HCT116 (cell line): ENCODE measurements around the gene NTNG2. TPM values are rescaled to one million over a fixed set of nuclear protein-coding genes. Genes with fewer than 3 reads are reported as not detected.

Experiments used
- ATAC-seq: fragments of 200-7000 bp; cut with Tn5 transposase; 2 replicates; pipeline ENCODE4 v1.9.1; 2020; ENCODE audit warnings: mild to moderate bottlenecking, moderate library complexity
- BruUV-seq: library from RNA; stranded (reverse); fragments of 400-500 nt; replicated peaks from 2 replicates; lab custom pipeline; 2021; lab: Mats Ljungman, UMichigan
- CTCF ChIA-PET: fragments of 300-600 bp; sonication (Branson Sonifier 250); formaldehyde crosslinking; loops from one replicate; lab custom pipeline; 2021; ENCODE audit warnings: antibody characterized with exemption; lab: Charles Lee
- POLR2A ChIA-PET: fragments of 300-600, 350-600 bp; sonication (Branson Sonifier 250); formaldehyde crosslinking; loops from one replicate; lab custom pipeline; 2021; ENCODE audit warnings: antibody characterized with exemption; lab: Charles Lee
- RAD21 ChIA-PET, 2 experiments: fragments of 300-600 bp; sonication (Branson Sonifier 250); formaldehyde crosslinking; loops; one replicate each; lab custom pipeline; 2023; ENCODE audit warnings: low total read pairs in 2 of 2; ENCODE audit not compliant: uncharacterized antibody in 2 of 2, unreplicated experiment in 2 of 2, low non-redundant PET in 1 of 2; lab: Charles Lee
- DNase-seq: peaks from one replicate; pipeline ENCODE4 v3.0.0-alpha.2; 2010; ENCODE audit warnings: low read depth, low spot score
- H2AFZ ChIP-seq: fragments of 200-600 bp; shearing (Covaris generic), sonication (generic); 2 replicates; pipeline ENCODE4 v1.6.1; 2017; ENCODE audit warnings: low read depth, mixed run types, mixed read lengths, antibody characterized with exemption, low read length; ENCODE audit not compliant: poor library complexity, severe bottlenecking
- H3K27ac ChIP-seq: 2 replicates; pipeline ENCODE4 v1.5.1; 2012; ENCODE audit warnings: low read depth, low read length
- H3K27me3 ChIP-seq: fragments of 200-600 bp; sonication (generic); 2 replicates; pipeline ENCODE4 v1.6.1; 2016; ENCODE audit warnings: mixed run types, low read length, mixed read lengths; ENCODE audit not compliant: insufficient read depth
- H3K36me3 ChIP-seq, 2 experiments: fragments of 200-500 bp in 1 of 2; fragments of 200-600 bp in 1 of 2; sonication (Bioruptor generic) in 1 of 2; sonication (generic) in 1 of 2; 2 replicates each; pipeline versions ENCODE4 v1.5.1 to v1.6.1; 2014 to 2016; ENCODE audit warnings: low read length in 2 of 2, inconsistent platforms in 1 of 2, mixed read lengths in 1 of 2, mixed run types in 1 of 2; ENCODE audit not compliant: insufficient read depth in 2 of 2, control insufficient read depth in 1 of 2
- H3K4me1 ChIP-seq, 2 experiments: fragments of 200-600 bp in 1 of 2; sonication (generic) in 1 of 2; 2 replicates each; pipeline versions ENCODE4 v1.5.1 to v1.6.1; 2012 to 2017; ENCODE audit warnings: low read length in 2 of 2, inconsistent platforms in 1 of 2, mild to moderate bottlenecking in 1 of 2, mixed read lengths in 1 of 2, mixed run types in 1 of 2, moderate library complexity in 1 of 2; ENCODE audit not compliant: insufficient read depth in 2 of 2, control insufficient read depth in 1 of 2
- H3K4me2 ChIP-seq: fragments of 200-600 bp; sonication (generic); 2 replicates; pipeline ENCODE4 v1.6.1; 2017; ENCODE audit warnings: mixed run types, low read length, mixed read lengths
- H3K4me3 ChIP-seq, 2 experiments: fragments of 200-600 bp in 1 of 2; sonication (generic) in 1 of 2; replicated peaks in 1 of 2; 2 replicates each; pipeline ENCODE4 v1.5.1; 2011 to 2016; ENCODE audit warnings: low read length in 2 of 2, control low read depth in 1 of 2, low read depth in 1 of 2, mild to moderate bottlenecking in 1 of 2, mixed read lengths in 1 of 2, mixed run types in 1 of 2
- H3K79me2 ChIP-seq: fragments of 200-600 bp; sonication (generic); 2 replicates; pipeline ENCODE4 v1.6.1; 2017; ENCODE audit warnings: mild to moderate bottlenecking, mixed run types, low read length, moderate library complexity, mixed read lengths; ENCODE audit not compliant: insufficient read depth
- H3K9ac ChIP-seq: fragments of 200-600 bp; sonication (generic); 2 replicates; pipeline ENCODE4 v1.6.1; 2016; ENCODE audit warnings: low read length, mixed read lengths
- H3K9me2 ChIP-seq: fragments of 200-600 bp; sonication (generic), shearing (Covaris generic); 2 replicates; pipeline ENCODE4 v1.6.1; 2017; ENCODE audit warnings: mixed run types, mild to moderate bottlenecking, moderate library complexity; ENCODE audit not compliant: insufficient read depth
- H3K9me3 ChIP-seq, 2 experiments: fragments of 200-500 bp in 1 of 2; fragments of 200-600 bp in 1 of 2; sonication (Bioruptor generic) in 1 of 2; sonication (generic) in 1 of 2; 2 replicates each; pipeline ENCODE4 v1.6.1; 2014 to 2017; ENCODE audit warnings: low read length in 2 of 2, mixed read lengths in 2 of 2, inconsistent platforms in 1 of 2, low read depth in 1 of 2, mild to moderate bottlenecking in 1 of 2, mixed run types in 1 of 2, moderate library complexity in 1 of 2; ENCODE audit not compliant: control insufficient read depth in 1 of 2, insufficient read depth in 1 of 2
- H4K20me1 ChIP-seq: fragments of 200-600 bp; sonication (generic), shearing (Covaris generic); 2 replicates; pipeline ENCODE4 v1.6.1; 2017; ENCODE audit warnings: mixed run types, mild to moderate bottlenecking, moderate library complexity; ENCODE audit not compliant: insufficient read depth
- CBX3 ChIP-seq: IDR thresholded peaks from 2 replicates; pipeline ENCODE4 v1.6.1; 2012; ENCODE audit warnings: low read depth
- FOSL1 ChIP-seq: IDR thresholded peaks from 2 replicates; pipeline ENCODE4 v1.6.1; 2012; ENCODE audit warnings: low read depth
- POLR2AphosphoS5 ChIP-seq: IDR thresholded peaks from 2 replicates; pipeline ENCODE4 v1.6.1; 2011; ENCODE audit warnings: mild to moderate bottlenecking, low read depth, low read length, moderate library complexity
- SIN3A ChIP-seq: IDR thresholded peaks from 2 replicates; pipeline ENCODE4 v1.6.1; 2012; ENCODE audit warnings: low read depth
- YY1 ChIP-seq: IDR thresholded peaks from 2 replicates; pipeline ENCODE4 v1.6.1; 2011; ENCODE audit warnings: low read length, low read depth, moderate library complexity, mild to moderate bottlenecking; ENCODE audit not compliant: insufficient replicate concordance; ENCODE audit errors: extremely low read depth
- ZBTB33 ChIP-seq: IDR thresholded peaks from 2 replicates; pipeline ENCODE4 v1.6.1; 2011; ENCODE audit warnings: mild to moderate bottlenecking, low read length, moderate library complexity; ENCODE audit not compliant: insufficient replicate concordance; ENCODE audit errors: extremely low read depth
- intact Hi-C: fragments of 100-400 bp; cut with micrococcal nuclease; formaldehyde crosslinking; loops from 2 replicates; pipeline ENCODE4 v1.10.0; 2022
- total RNA-seq: library from RNA; stranded (reverse); gene quantifications from one replicate; pipeline ENCODE4 v1.2.1, GENCODE V29; 2021; ENCODE audit not compliant: unreplicated experiment

NTNG2 gene
- total RNA-seq, 1 experiment from 2014 or later, result 2.5 TPM

- no TSS peak for BruUV-seq
- CTCF ChIA-PET, result interaction anchor here (0.7 kb wide), 1 partner anchor 28 kb away, joined by 3 read pairs; no protein-coding TSS in a partner anchor
- Histone ChIP-seq H3K36me3 (no peaks in the 10 kb centered on the region), H3K9me2 (no peaks in the 10 kb centered on the region), H3K79me2 (no peaks in the 10 kb centered on the region), H4K20me1 (no peaks in the 10 kb centered on the region)
- TF ChIP-seq YY1 (no peak), SIN3A (no peak)
- TF ChIP-seq, all 23 proteins: peak for 0
- intact Hi-C loops, result no loop called here
- DNase-seq (no peak), ATAC-seq (no peak)
- ChIA-PET RAD21 (no interaction called here), POLR2A (no interaction called here)
- Histone ChIP-seq H3K4me3 (no peak overlapping the region), H2AFZ (no peak overlapping the region), H3K27me3 (peaks cover 13% of the 10 kb centered on the region; the same call in 1 of the 2 replicates), H3K4me2 (no peak overlapping the region), H3K27ac (no peak overlapping the region), H3K4me1 (peaks cover 0 to 8% of the 10 kb centered on the region in 2 experiments; a peak in 3 of 4 replicates), H3K9me3 (no peaks in the 10 kb centered on the region), H3K9ac (no peak overlapping the region)
Measured at GRCh38 chr9:132141344-132141947, 20.4 kb upstream of the NTNG2 start.

- no peaks in the 10 kb centered on the region for H3K79me2 ChIP-seq
- H3K27ac ChIP-seq, result no peak overlapping the region
- H4K20me1 ChIP-seq, result no peaks in the 10 kb centered on the region
- intact Hi-C loops, result no loop called here
- peaks cover 0 to 8% of the 10 kb centered on the region in 2 experiments; a peak in 3 of 4 replicates for H3K4me1 ChIP-seq
- no peak overlapping the region for H3K4me2 ChIP-seq
- POLR2A ChIA-PET, result no interaction called here
- no peak overlapping the region for H3K9ac ChIP-seq
- DNase-seq (no peak), ATAC-seq (no peak)
- no peaks in the 10 kb centered on the region for H3K9me2 ChIP-seq
- no peak overlapping the region for H2AFZ ChIP-seq
- no peak overlapping the region for H3K4me3 ChIP-seq
- peaks cover 13% of the 10 kb centered on the region; the same call in 1 of the 2 replicates for H3K27me3 ChIP-seq
- no peak for TF ChIP-seq ZBTB33
- TF ChIP-seq POLR2AphosphoS5, result no peak
- TF ChIP-seq FOSL1, result no peak
- no peak for TF ChIP-seq CBX3
- no peak for TF ChIP-seq YY1
- H3K9me3 ChIP-seq, result no peaks in the 10 kb centered on the region
- BruUV-seq, result no TSS peak
- RAD21 ChIA-PET, result no interaction called here
- CTCF ChIA-PET, result no interaction called here
- H3K36me3 ChIP-seq, result no peaks in the 10 kb centered on the region
Measured at GRCh38 chr9:132141948-132142594, 19.8 kb upstream of the NTNG2 start.
